ENCODE data around the gene TULP1. TPM values are rescaled to one million over a fixed set of nuclear protein-coding genes. Genes with fewer than 3 reads are reported as not detected.

TULP1 gene
- total and polyA plus RNA-seq, 2 of the 13 experiments (the other 11 are each of a cell fraction or from before 2014, with no cell fraction given) = not detected

DNA sequence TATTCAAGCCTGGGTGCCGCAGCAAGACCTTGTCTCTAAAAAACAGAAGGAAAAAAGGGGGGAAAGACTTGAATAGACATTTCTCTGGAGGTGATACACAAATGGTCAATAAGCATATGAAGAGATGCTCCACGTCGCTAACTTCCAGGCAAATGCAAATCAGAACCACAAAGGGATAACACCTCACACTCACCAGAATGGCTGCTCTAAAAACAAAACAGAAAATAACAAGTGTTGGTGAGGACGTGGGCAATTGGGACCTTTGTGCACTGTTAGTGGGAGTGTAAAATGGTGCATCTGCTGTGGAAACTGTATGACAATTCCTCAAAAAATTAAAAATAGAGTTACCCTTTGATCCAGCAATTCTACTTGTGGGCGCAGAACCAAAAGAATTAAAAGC, 48.4 kb upstream of the TULP1 start:
- Histone ChIP-seq H3K27ac (ENCODE audit: extremely low read length, insufficient read depth, low read length) (no peak overlapping the region), H4K20me1 (ENCODE audit: insufficient read depth, low read length) (no peaks in the 10 kb centered on the region), H3K4me1 (ENCODE audit: insufficient read depth, low read length) (0 out of 2 replicates have a peak, but pooled peaks cover 7% of the 10 kb centered on the region), H3K27me3 (ENCODE audit: control insufficient read depth in 1 of 2, insufficient read depth in 2 of 2, low read length in 2 of 2) (peaks cover 2 to 61% of the 10 kb centered on the region in 2 experiments), H3K9ac (ENCODE audit: insufficient read depth, low read depth, low read length) (no peak overlapping the region), H3K79me2 (ENCODE audit: insufficient read depth, low read length) (no peaks in the 10 kb centered on the region), H3K9me3 (ENCODE audit: low read length) (no peaks in the 10 kb centered on the region), H3K36me3 (replicated peaks in 1 of 2; ENCODE audit: control insufficient read depth in 1 of 2, insufficient read depth in 2 of 2, low read length in 2 of 2) (no peaks in the 10 kb centered on the region), H3K4me2 (ENCODE audit: low read depth, low read length) (no peak overlapping the region), H3K4me3 (replicated peaks in 1 of 3; ENCODE audit: insufficient read depth in 1 of 3, low read depth in 2 of 3, low read length in 3 of 3) (no peak overlapping the region), H2AFZ (ENCODE audit: low read length) (no peak overlapping the region)
- intact Hi-C loops (cut with micrococcal nuclease; ENCODE audit: unreplicated experiment) (no loop called here), in situ Hi-C loops (cut with HindIII; ENCODE audit: extremely low pct_ligation_motif_present, low pct_unique_long_range_greater_than_20kb) (no loop called here)
- BruUV-seq (replicated peaks) = no TSS peak
- no peak for DNase-seq (ENCODE audit: low spot score)
- POLR2A ChIA-PET = no interaction called here
- CTCF ChIA-PET (ENCODE audit: low intra/inter-chr PET ratio, low total read pairs) = no interaction called here
- ATAC-seq = no peak
- WGBS (ENCODE audit: low lambda C conversion rate) = 42% methylated on average over 5 of the region's 5 CpGs
- TF ChIP-seq SALL1 (CRISPR knock-in tag; IDR thresholded peaks at IDR 0.05) = no peak
- no peak for TF ChIP-seq MXI1 (IDR thresholded peaks at IDR 0.05; ENCODE audit: borderline replicate concordance, low read depth, low read length)
- TF ChIP-seq ZNF7 (CRISPR knock-in tag; IDR thresholded peaks at IDR 0.05) = peak; percentile 85
- TF ChIP-seq KLF13 (CRISPR knock-in tag; IDR thresholded peaks at IDR 0.05) = no peak
- FAIRE-seq = no peak

GRCh38 chr6:35558571-35558970, 45.9 kb upstream of the TULP1 start:
- Histone ChIP-seq H3K4me3 (replicated peaks in 1 of 3; ENCODE audit: insufficient read depth in 1 of 3, low read depth in 2 of 3, low read length in 3 of 3) (no peak overlapping the region), H3K27me3 (ENCODE audit: control insufficient read depth in 1 of 2, insufficient read depth in 2 of 2, low read length in 2 of 2) (peaks cover 2 to 42% of the 10 kb centered on the region in 2 experiments; a peak in 4 of 5 replicates), H3K9ac (ENCODE audit: insufficient read depth, low read depth, low read length) (no peak overlapping the region), H3K36me3 (replicated peaks in 1 of 2; ENCODE audit: control insufficient read depth in 1 of 2, insufficient read depth in 2 of 2, low read length in 2 of 2) (no peaks in the 10 kb centered on the region), H2AFZ (ENCODE audit: low read length) (no peak overlapping the region), H3K79me2 (ENCODE audit: insufficient read depth, low read length) (no peaks in the 10 kb centered on the region), H3K4me2 (ENCODE audit: low read depth, low read length) (no peak overlapping the region), H3K9me3 (ENCODE audit: low read length) (no peaks in the 10 kb centered on the region), H3K4me1 (ENCODE audit: insufficient read depth, low read length) (0 out of 2 replicates have a peak, but pooled peaks cover 7% of the 10 kb centered on the region), H3K27ac (ENCODE audit: extremely low read length, insufficient read depth, low read length) (no peak overlapping the region), H4K20me1 (ENCODE audit: insufficient read depth, low read length) (no peaks in the 10 kb centered on the region)
- CTCF ChIA-PET (ENCODE audit: low intra/inter-chr PET ratio, low total read pairs) = no interaction called here
- ATAC-seq = no peak
- WGBS (ENCODE audit: low lambda C conversion rate) = 65% methylated on average over 12 of the region's 12 CpGs
- FAIRE-seq = no peak
- no peak for DNase-seq (ENCODE audit: low spot score)
- POLR2A ChIA-PET = no interaction called here
- in situ Hi-C loops (cut with HindIII; ENCODE audit: extremely low pct_ligation_motif_present, low pct_unique_long_range_greater_than_20kb) (no loop called here), intact Hi-C loops (cut with micrococcal nuclease; ENCODE audit: unreplicated experiment) (no loop called here)
- no TSS peak for BruUV-seq (replicated peaks)
- no peak for TF ChIP-seq ZIK1 (CRISPR knock-in tag; IDR thresholded peaks at IDR 0.05; ENCODE audit: borderline replicate concordance, low read depth)
- no peak for TF ChIP-seq IRF1 (CRISPR knock-in tag; IDR thresholded peaks at IDR 0.05; ENCODE audit: low read depth)
- TF ChIP-seq, protein P1, sequence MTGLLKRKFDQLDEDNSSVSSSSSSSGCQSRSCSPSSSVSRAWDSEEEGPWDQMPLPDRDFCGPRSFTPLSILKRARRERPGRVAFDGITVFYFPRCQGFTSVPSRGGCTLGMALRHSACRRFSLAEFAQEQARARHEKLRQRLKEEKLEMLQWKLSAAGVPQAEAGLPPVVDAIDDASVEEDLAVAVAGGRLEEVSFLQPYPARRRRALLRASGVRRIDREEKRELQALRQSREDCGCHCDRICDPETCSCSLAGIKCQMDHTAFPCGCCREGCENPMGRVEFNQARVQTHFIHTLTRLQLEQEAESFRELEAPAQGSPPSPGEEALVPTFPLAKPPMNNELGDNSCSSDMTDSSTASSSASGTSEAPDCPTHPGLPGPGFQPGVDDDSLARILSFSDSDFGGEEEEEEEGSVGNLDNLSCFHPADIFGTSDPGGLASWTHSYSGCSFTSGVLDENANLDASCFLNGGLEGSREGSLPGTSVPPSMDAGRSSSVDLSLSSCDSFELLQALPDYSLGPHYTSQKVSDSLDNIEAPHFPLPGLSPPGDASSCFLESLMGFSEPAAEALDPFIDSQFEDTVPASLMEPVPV (CRISPR knock-in tag; IDR thresholded peaks at IDR 0.05) = no peak
- TF ChIP-seq, protein P2, sequence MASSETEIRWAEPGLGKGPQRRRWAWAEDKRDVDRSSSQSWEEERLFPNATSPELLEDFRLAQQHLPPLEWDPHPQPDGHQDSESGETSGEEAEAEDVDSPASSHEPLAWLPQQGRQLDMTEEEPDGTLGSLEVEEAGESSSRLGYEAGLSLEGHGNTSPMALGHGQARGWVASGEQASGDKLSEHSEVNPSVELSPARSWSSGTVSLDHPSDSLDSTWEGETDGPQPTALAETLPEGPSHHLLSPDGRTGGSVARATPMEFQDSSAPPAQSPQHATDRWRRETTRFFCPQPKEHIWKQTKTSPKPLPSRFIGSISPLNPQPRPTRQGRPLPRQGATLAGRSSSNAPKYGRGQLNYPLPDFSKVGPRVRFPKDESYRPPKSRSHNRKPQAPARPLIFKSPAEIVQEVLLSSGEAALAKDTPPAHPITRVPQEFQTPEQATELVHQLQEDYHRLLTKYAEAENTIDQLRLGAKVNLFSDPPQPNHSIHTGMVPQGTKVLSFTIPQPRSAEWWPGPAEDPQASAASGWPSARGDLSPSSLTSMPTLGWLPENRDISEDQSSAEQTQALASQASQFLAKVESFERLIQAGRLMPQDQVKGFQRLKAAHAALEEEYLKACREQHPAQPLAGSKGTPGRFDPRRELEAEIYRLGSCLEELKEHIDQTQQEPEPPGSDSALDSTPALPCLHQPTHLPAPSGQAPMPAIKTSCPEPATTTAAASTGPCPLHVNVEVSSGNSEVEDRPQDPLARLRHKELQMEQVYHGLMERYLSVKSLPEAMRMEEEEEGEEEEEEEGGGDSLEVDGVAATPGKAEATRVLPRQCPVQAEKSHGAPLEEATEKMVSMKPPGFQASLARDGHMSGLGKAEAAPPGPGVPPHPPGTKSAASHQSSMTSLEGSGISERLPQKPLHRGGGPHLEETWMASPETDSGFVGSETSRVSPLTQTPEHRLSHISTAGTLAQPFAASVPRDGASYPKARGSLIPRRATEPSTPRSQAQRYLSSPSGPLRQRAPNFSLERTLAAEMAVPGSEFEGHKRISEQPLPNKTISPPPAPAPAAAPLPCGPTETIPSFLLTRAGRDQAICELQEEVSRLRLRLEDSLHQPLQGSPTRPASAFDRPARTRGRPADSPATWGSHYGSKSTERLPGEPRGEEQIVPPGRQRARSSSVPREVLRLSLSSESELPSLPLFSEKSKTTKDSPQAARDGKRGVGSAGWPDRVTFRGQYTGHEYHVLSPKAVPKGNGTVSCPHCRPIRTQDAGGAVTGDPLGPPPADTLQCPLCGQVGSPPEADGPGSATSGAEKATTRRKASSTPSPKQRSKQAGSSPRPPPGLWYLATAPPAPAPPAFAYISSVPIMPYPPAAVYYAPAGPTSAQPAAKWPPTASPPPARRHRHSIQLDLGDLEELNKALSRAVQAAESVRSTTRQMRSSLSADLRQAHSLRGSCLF (CRISPR knock-in tag; IDR thresholded peaks at IDR 0.05; ENCODE audit: borderline replicate concordance) = no peak
- TF ChIP-seq CCAR2 (optimal IDR thresholded peaks at IDR 0.05; ENCODE audit: low read depth, low read length) = no peak
- no peak for TF ChIP-seq ESRRA (CRISPR knock-in tag; IDR thresholded peaks at IDR 0.05; ENCODE audit: low read depth)
- no peak for TF ChIP-seq ZNF333 (CRISPR knock-in tag; IDR thresholded peaks at IDR 0.05; ENCODE audit: borderline replicate concordance)
- TF ChIP-seq KDM2A (CRISPR knock-in tag; IDR thresholded peaks at IDR 0.05; ENCODE audit: borderline replicate concordance, low read depth) = no peak
